ENCODE results near the gene ZNF679.
"Not testable (repeated sequence)": the region's sequence is repeated elsewhere in the genome, so short reads cannot be mapped to it uniquely, and the experiment has no call there.

Gene ZNF679

GRCh38 chr7:64277630-64278029 lies 49.4 kb downstream of the ZNF679 start (continued):
- TF ChIP-seq KLF9 (tag by site-specific recombination; IDR thresholded peaks at IDR 0.05; ENCODE audit: low read depth) (no peak), PRDM10 (tag by site-specific recombination; IDR thresholded peaks at IDR 0.05) (no peak), HOXD13 (CRISPR knock-in tag; IDR thresholded peaks at IDR 0.05; ENCODE audit: borderline replicate concordance) (no peak), YY2 (tag by site-specific recombination; IDR thresholded peaks at IDR 0.05) (no peak), ZNF785 (tag by site-specific recombination; IDR thresholded peaks at IDR 0.05) (no peak), ZIC2 (tag by site-specific recombination; IDR thresholded peaks at IDR 0.05) (no peak), ZNF558 (tag by site-specific recombination; IDR thresholded peaks at IDR 0.05) (no peak), ZNF501 (tag by site-specific recombination; IDR thresholded peaks at IDR 0.05) (no peak), ZNF202 (tag by site-specific recombination; IDR thresholded peaks at IDR 0.05; ENCODE audit: borderline replicate concordance) (no peak), ZSCAN23 (tag by site-specific recombination; IDR thresholded peaks at IDR 0.05) (no peak)

- H3K27ac ChIP-seq (ENCODE audit: extremely low read depth, low read depth, low read length): no peak overlapping the region
- POLR2A ChIA-PET: no interaction called here
- H3K36me3 ChIP-seq (ENCODE audit: control insufficient read depth in 2 of 2, insufficient read depth in 1 of 2, low read length in 2 of 2): no peaks in the 10 kb centered on the region
- CTCF ChIA-PET: no interaction called here
- no peaks in the 10 kb centered on the region for H3K4me1 ChIP-seq (ENCODE audit: control insufficient read depth, insufficient read depth, low read length)
- no peaks in the 10 kb centered on the region for H3K9me3 ChIP-seq (ENCODE audit: control insufficient read depth, insufficient read depth, low read depth, low read length)
- TF ChIP-seq ZBTB21 (tag by site-specific recombination; IDR thresholded peaks at IDR 0.05) (no peak), ZNF610 (tag by site-specific recombination; IDR thresholded peaks at IDR 0.05; ENCODE audit: borderline replicate concordance) (no peak), ZNF280D (tag by site-specific recombination; IDR thresholded peaks at IDR 0.05) (no peak)
- no peak overlapping the region for H3K4me3 ChIP-seq (ENCODE audit: low read depth, low read length)
These were observed 66.6 kb downstream of the ZNF679 start for GRCh38 chr7:64294701-64295420.

- ChIA-PET CTCF (interaction anchor here (0.8 kb wide), 1 partner anchor 16 kb away, joined by 3 read pairs; the partner anchor contains the start of gene ZNF736), POLR2A (interaction anchor here (0.6 kb wide), 1 partner anchor 10 kb away, joined by 5 read pairs; no protein-coding TSS in a partner anchor)
- not testable (repeated sequence) for H3K4me1 ChIP-seq (ENCODE audit: control insufficient read depth, insufficient read depth, low read length); H3K36me3 ChIP-seq (ENCODE audit: control insufficient read depth in 2 of 2, insufficient read depth in 1 of 2, low read length in 2 of 2); H3K4me3 ChIP-seq (ENCODE audit: low read depth, low read length); H3K9me3 ChIP-seq (ENCODE audit: control insufficient read depth, insufficient read depth, low read depth, low read length); H3K27ac ChIP-seq (ENCODE audit: extremely low read depth, low read depth, low read length)
These were observed 69.1 kb downstream of the ZNF679 start for GRCh38 chr7:64297418-64297817.
